ES-I3 (cell line): ENCODE measurements around the gene RPL18.
A peak's percentile ranks its signal among the peaks of the same experiment; 100 is the strongest.

ENCODE experiments used
- H3K36me3 ChIP-seq: 2 replicates; pipeline ENCODE4 v1.6.1; 2013; ENCODE audit warnings: mild to moderate bottlenecking, low read length, control low read depth, moderate library complexity; ENCODE audit not compliant: insufficient read depth
- H3K4me1 ChIP-seq: 2 replicates; pipeline ENCODE4 v1.6.1; 2013; ENCODE audit warnings: mild to moderate bottlenecking, control low read depth, low read length; ENCODE audit not compliant: insufficient read depth
- H3K9ac ChIP-seq: 2 replicates; pipeline ENCODE4 v1.6.1; 2013; ENCODE audit warnings: low read depth, mild to moderate bottlenecking, low read length, moderate library complexity
- H3K9me3 ChIP-seq: 2 replicates; pipeline ENCODE4 v1.6.1; 2013; ENCODE audit warnings: mild to moderate bottlenecking, low read length, moderate library complexity; ENCODE audit not compliant: control insufficient read depth, insufficient read depth

RPL18 gene

DNA sequence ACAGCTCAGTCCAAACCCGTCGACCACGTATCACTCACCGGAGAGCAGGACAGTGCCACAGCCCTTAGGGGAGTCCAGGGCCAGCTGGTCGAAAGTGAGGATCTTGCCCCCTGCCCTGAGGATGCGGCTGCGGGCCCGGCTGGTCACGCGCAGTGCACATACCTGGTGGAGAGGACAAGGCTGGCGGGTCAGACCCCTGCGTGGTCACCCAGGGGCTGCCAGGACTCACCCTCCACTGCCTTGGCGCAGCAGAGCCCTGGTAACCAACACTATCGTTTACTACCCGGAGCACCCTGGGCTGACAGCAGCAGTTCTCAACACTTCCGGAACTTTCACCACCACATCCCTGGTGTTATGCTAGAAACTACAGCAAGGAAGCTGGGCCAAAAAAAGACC, 2.9 kb downstream of the RPL18 start:
- H3K36me3 ChIP-seq = peaks cover 16% of the 10 kb centered on the region
- peaks cover 23% of the 10 kb centered on the region for H3K4me1 ChIP-seq
- H3K9me3 ChIP-seq = no peaks in the 10 kb centered on the region
- no peak overlapping the region for H3K9ac ChIP-seq

DNA sequence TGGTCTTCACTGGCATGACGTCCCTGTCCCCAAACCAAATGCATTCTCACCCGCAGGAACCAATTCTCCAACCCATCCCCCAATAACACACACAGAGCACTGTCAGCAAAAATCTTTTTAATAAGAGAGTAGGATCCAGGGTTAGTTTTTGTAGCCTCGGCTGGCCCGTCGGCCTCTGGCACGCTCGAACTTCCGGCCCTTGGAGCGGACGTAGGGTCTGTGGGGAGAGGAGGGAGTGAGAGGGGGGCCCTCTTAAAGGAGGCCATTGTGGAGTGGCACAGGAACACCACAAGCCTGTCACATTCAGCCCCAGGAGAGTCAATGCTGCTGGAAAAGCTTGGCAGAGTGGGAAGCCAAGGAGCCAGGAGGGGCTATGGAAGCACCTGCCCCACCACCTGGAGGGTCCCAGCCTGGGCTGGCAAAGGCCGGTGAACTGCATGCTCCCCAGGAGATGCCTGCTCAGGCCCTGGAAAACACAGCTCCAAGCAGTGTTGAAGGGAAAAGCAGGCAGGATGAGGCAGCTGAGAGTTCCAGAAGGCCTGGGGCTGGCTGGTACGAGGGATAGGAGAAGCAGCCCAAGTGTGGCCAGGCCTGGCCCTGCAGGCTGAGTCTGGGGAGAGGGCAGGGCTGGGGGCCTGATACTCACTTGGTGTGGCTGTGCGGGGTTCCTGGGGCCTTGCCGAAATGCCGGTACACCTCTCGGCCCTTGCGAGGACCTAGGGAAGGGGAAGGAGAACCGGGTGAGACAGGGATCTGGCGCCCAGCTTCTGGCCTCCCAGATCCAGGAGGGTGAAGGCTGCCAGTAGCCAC, 3.5 kb downstream of the RPL18 start:
- Histone ChIP-seq H3K9ac (peak overlapping the region; percentile 53; the same call in 1 of the 2 replicates), H3K36me3 (peaks cover 16% of the 10 kb centered on the region), H3K4me1 (peaks cover 23% of the 10 kb centered on the region), H3K9me3 (no peaks in the 10 kb centered on the region)

DNA sequence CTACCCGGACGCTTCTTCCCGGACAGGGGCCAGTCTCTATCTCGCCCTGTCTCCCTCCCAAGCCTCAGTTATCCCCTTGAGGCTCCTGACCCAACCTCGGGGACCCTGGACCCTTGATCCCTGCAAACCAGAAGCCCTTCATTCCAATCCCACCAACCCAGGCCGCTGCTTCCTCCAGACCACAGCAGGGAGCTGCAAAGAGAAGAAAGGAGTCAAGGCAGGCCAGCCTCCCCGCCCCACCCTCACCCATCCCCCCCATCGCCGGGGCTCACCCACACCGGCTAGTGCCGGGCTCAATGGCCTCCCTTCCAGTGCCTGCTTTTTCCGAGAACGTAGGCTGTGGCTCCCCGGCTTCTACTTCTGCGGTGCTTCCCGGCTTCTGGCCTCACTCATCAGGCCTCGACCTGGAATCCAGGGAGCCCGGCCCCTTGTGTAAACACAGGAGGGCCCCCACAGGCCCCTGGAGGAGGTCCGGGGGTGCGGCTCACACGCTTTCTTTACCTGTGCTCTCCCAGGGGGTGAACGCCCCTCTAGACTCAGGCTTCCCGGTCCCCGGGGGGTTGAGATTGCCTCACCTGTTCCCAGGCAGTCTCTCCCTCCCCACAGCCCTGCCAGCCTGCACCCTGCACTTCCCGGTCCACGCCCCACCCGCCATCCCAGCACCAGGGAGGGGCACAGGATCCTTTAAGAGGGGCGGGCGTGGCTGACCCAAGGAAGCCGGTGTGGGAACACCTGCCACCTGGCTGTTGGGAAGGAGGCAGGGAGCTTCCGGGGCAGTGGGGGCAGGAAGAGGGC, 4.3 kb downstream of the RPL18 start, which contains the start of gene FAM83E:
FAM83E (minus strand) TSS at position 641 of the 795 bp plus-strand sequence. CDS start 1,704 bp downstream, outside the sequence.
- Histone ChIP-seq H3K36me3 (peaks cover 16% of the 10 kb centered on the region), H3K4me1 (peaks cover 23% of the 10 kb centered on the region), H3K9me3 (no peaks in the 10 kb centered on the region), H3K9ac (peak within 1 kb of the TSS; percentile 53)

DNA sequence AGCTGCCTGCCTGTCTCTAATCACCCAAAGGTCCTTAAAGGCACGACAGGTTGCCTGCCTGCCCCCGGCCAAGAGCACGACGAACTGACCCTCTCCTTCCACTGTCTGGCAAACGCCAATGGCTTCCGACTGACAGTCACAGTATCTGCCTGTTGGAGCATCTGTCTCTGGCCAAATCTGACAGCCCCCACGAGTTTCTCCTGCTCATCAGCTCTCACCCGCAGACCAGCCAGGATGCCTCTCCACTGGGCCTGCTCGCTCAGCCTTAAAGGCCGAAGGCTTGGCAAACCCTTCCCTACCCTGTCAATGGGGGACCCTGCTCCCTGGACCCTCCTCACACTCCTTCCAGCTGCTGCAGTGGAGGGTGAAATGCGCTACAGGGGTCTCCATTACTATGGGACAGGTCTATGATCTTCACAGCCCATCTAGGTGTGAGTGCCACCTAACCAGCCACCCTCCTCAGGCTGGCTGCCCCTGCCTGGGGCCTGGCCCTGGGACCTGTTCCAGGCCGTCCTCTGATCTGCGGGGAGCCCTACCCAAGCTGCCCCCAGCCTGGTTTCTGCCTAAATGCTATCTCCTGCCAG, 5.0 kb downstream of the RPL18 start:
- Histone ChIP-seq H3K9ac (peak overlapping the region; percentile 53), H3K4me1 (peaks cover 23% of the 10 kb centered on the region), H3K36me3 (peaks cover 16% of the 10 kb centered on the region), H3K9me3 (no peaks in the 10 kb centered on the region)

DNA sequence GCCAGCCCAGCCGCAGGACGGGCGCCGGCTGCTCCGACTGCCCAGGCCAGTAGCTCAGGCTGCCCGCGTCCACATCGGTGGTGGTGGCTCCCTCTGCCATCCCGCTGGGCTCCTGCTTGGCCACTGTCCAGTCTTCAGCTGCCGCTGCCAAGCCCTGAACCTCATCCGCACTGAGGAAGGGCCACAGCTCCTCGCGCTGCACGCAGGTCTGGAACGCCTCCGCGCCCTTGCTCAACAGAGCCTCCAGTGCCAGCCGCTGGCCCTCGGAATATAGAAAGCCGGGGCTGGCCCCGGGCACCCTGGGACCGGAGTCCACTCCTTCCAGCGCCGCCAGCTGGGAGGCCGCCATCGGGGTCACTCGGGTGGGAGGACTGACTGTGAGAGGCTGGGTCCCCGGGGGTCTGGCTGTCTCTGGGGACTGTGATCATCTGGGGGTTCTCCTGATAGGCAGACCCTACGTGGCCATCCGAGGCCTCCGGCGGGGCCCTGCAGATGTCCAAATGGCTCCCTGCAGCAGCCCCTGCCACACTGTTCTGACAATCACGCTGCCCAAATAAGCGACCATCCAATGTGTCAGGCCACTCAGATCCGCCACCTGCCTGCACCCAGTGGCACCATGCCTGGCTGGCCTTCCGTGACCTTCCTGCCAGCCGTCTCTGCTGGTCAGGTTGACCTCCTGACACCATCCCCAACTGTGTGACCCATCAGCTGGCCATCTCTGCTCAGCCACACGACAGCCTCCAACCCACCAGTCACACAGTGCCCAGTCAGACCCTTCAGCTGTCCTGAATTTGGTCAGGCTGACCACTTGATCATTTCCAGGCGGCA, 5.7 kb downstream of the RPL18 start:
- Histone ChIP-seq H3K9me3 (no peaks in the 10 kb centered on the region), H3K4me1 (peaks cover 23% of the 10 kb centered on the region), H3K36me3 (peaks cover 16% of the 10 kb centered on the region), H3K9ac (no peak overlapping the region; the same call in 1 of the 2 replicates)

DNA sequence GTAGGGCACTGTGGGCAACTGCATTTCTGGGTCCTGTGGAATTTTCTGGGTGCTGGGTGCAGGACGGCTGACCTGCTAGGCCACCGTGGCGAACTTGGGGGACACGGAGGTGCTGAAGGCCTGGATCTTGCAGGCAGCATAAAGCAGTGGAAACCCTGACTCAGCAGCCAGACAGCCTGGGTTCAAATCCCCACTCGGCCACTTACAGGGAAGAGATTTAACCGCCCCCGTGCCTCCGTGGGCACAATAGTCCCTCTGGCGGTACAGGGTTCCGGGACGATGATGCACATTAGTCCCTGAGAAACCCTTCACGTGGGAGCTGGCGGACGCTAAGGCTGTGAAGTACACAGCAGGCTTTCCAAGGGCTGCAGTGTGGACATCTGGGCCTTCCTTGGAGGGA, 7.1 kb downstream of the RPL18 start:
- Histone ChIP-seq H3K9me3 (no peaks in the 10 kb centered on the region), H3K9ac (no peak overlapping the region), H3K4me1 (peaks cover 15% of the 10 kb centered on the region), H3K36me3 (peaks cover 5% of the 10 kb centered on the region)

DNA sequence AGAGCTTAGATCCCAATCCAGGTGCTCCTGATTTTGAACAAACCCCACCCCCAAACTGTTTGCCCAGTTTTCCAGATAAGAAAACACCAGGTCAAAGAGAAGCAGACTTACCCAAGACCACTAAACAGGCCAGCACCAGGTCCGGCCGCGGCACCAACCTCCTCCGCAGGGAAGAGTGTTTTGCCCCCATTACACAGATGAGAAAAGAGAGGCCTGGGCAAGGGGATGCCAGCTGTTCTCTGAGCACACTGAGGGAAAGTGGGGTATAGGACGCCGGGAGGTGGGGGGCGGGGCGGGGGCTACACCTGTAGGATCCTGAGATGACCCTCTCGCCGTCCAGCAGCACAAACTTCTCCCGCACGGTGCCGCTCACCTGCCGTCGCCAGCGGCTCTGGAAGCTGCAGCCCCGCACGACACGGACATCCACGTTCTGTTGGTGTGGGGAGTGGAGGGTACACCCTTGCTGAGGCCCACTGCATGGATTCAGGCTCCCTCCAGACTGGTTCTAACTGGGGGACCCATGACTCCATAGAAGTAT, 9.3 kb downstream of the RPL18 start:
- H3K4me1 ChIP-seq = peaks cover 9% of the 10 kb centered on the region
- H3K36me3 ChIP-seq = no peaks in the 10 kb centered on the region
- no peak overlapping the region for H3K9ac ChIP-seq
- H3K9me3 ChIP-seq = no peaks in the 10 kb centered on the region

DNA sequence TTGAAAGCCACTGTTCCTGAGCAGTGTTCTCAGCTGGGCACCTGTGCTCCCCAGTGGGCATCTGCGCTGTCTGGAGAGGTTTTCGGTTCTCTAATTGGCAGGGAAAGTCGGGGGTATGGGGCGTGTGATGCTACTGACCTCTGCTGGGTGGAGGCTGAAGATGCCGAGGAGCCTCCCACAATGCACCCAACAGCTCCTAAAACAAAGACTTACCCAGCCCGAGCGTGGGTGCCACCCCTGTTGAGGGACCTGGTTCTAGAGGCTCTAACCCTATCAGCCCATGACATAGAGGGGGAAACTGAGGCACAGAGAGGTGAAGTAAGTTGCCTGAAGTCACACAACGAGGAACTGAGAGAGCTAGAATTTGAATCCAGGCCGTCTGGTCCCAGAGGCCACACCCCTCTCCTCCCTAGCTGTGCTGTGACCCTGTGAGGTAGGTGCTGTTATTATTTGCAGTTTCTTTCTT, 10.1 kb downstream of the RPL18 start:
- H3K36me3 ChIP-seq = no peaks in the 10 kb centered on the region
- no peak overlapping the region for H3K9ac ChIP-seq
- H3K4me1 ChIP-seq = peaks cover 5% of the 10 kb centered on the region
- no peaks in the 10 kb centered on the region for H3K9me3 ChIP-seq

DNA sequence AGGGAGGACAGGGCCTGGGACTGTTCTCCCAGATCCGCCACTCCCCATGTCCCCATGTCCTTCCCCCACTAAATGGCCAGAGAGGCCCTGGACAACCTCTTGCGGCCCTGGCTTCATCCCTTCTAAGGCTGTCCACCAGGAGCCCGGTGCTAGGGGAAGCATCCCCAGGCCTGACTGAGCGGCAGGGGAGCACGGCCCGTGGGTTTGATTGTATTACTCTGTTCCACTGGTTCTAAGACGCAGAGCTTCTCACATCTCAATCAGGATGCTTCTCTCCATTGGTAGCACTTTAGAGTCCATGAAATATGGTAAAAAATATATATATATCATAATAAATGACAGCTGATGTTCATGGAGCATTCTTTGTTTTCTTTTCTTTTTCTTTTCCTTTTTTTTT, 11.6 kb downstream of the RPL18 start:
- no peaks in the 10 kb centered on the region for H3K4me1 ChIP-seq
- H3K9me3 ChIP-seq = no peaks in the 10 kb centered on the region
- H3K36me3 ChIP-seq = no peaks in the 10 kb centered on the region; the same call in 1 of the 2 replicates
- H3K9ac ChIP-seq = no peak overlapping the region

DNA sequence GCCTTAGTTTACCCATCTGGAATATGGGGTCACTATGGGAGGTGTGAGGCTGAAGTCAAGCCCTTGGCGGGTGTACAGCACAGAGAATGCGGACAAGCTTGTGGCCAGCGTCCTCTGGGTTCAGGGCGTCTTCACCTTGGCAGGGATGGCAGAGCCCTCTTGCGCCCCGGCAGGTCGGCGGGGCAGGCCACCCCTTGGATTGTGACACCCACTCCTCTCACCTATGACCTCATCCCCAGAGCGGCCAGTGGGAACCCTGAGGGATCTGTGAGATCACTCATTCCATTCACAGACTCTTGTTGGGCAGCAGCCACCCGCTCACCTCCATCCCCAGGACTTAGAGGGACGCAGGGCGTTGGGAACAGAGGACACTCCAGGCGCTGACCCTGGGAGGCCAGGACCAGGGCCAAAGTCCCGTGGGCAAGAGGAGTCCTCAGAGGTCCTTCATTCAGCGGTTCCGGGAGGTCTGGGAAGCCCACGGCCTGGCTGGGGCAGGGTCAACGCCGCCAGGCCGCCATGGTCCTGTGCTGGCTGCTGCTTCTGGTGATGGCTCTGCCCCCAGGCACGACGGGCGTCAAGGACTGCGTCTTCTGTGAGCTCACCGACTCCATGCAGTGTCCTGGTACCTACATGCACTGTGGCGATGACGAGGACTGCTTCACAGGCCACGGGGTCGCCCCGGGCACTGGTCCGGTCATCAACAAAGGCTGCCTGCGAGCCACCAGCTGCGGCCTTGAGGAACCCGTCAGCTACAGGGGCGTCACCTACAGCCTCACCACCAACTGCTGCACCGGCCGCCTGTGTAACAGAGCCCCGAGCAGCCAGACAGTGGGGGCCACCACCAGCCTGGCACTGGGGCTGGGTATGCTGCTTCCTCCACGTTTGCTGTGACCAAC, 12.3 kb downstream of the RPL18 start, which contains the start of gene SPACA4:
SPACA4 (plus strand) TSS at position 280 of the 896 bp plus-strand sequence; CDS start at position 517, 237 bp downstream.
- H3K9me3 ChIP-seq = no peaks in the 10 kb centered on the region
- H3K36me3 ChIP-seq = no peaks in the 10 kb centered on the region; the same call in 1 of the 2 replicates
- no peaks in the 10 kb centered on the region for H3K4me1 ChIP-seq
- H3K9ac ChIP-seq = no peak within 1 kb of the TSS

DNA sequence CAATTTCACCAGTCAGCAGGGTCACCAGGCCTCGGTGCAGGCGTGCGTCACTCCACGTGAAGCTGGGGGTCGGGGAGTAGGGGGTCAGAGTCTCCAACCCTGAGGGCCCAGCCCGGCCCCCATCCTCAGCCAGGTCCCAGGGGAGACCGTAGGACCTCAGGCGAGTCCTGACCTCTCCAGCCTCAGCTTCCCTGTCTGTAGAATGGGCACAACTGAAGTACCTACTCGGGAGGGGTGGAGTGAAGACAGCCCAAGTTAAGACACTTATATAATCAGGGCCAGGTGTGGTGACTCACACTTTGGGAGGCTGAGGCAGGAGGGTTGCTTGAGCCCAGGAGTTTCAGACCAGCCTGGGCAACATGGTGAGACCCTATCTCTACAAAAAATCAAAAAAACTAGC, 15.1 kb downstream of the RPL18 start:
- no peaks in the 10 kb centered on the region for H3K9me3 ChIP-seq
- no peak overlapping the region for H3K9ac ChIP-seq
- H3K4me1 ChIP-seq = no peaks in the 10 kb centered on the region
- H3K36me3 ChIP-seq = no peaks in the 10 kb centered on the region; the same call in 1 of the 2 replicates

DNA sequence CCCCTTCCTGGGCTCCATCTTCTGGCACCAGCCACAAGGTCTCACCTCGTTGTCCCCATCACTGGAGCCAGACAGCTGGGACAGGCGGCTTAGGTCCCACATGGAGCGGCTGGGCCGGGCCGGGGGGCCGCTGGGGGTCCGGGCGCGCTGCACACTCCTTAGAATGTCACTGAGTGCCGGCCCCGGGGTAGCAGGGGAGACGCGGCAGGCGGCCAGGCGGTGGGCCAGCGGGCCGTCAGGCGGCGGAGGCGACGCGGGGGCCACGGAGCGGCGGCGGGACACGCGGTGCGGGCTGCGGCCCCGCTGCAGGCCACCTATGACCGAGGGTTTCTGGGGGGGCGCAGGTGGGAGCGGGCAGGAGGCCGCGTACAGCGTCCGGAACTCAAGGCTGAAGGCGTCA, 15.5 kb downstream of the RPL18 start:
- no peak overlapping the region for H3K9ac ChIP-seq
- H3K9me3 ChIP-seq = no peaks in the 10 kb centered on the region
- no peaks in the 10 kb centered on the region; the same call in 1 of the 2 replicates for H3K36me3 ChIP-seq
- H3K4me1 ChIP-seq = no peaks in the 10 kb centered on the region

DNA sequence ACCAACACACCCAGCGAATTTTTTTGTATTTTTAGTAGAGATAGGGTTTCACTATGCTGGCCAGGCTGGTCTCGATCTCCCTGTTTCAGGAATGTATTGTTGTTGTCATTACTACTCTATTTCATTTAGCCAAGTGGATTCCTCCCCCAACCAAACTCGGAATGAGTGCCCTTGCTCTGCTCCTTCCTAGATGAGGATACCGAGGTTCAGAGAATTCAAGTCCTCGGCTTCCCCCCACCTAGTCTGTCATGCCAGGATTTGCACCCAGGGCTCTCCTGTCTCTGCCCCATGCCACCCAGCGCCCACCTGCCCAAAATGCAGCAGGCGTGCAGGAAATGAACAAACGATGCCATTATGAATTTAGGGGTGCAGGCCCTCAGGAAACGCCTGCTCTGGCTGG, 16.0 kb downstream of the RPL18 start:
- Histone ChIP-seq H3K36me3 (no peaks in the 10 kb centered on the region; the same call in 1 of the 2 replicates), H3K4me1 (no peaks in the 10 kb centered on the region), H3K9ac (no peak overlapping the region), H3K9me3 (no peaks in the 10 kb centered on the region)
